Subcutaneous abdominal adipose tissue (tissue), 5 donors: Measurements from ENCODE around the gene KCNIP1.

Experiments used
- H3K27ac ChIP-seq: one replicate; pipeline ENCODE4 v1.7.0; 2013; ENCODE audit warnings: low read depth, mild to moderate bottlenecking, inconsistent platforms, low read length, moderate library complexity
- H3K27me3 ChIP-seq, 5 donors: one replicate each; pipeline ENCODE4 v1.7.0; 2013; ENCODE audit warnings: low read length in 5 of 5, inconsistent platforms in 1 of 5; ENCODE audit not compliant: control insufficient read depth in 5 of 5, insufficient read depth in 4 of 5
- H3K36me3 ChIP-seq, 5 donors: one replicate each; pipeline ENCODE4 v1.7.0; 2013; ENCODE audit warnings: low read length in 5 of 5; ENCODE audit not compliant: control insufficient read depth in 5 of 5, insufficient read depth in 5 of 5
- H3K4me1 ChIP-seq, 5 donors: one replicate each; pipeline ENCODE4 v1.7.0; 2013; ENCODE audit warnings: low read length in 5 of 5, mild to moderate bottlenecking in 3 of 5, moderate library complexity in 1 of 5; ENCODE audit not compliant: control insufficient read depth in 5 of 5, insufficient read depth in 5 of 5
- H3K4me3 ChIP-seq, 5 donors: one replicate each; pipeline ENCODE4 v1.7.0; 2013; ENCODE audit warnings: low read length in 5 of 5, low read depth in 1 of 5
- H3K9ac ChIP-seq, 5 donors: one replicate each; pipeline ENCODE4 v1.7.0; 2013; ENCODE audit warnings: low read length in 5 of 5, mild to moderate bottlenecking in 4 of 5, moderate library complexity in 3 of 5
- H3K9me3 ChIP-seq, 5 donors: one replicate each; pipeline ENCODE4 v1.7.0; 2013; ENCODE audit warnings: low read length in 5 of 5; ENCODE audit not compliant: control insufficient read depth in 5 of 5
- donor health status: healthy.
- donor health status: healthy.
- donor health status: healthy.
- donor health status: healthy.
- donor health status: healthy.

The KCNIP1 gene

GRCh38 chr5:170746075-170746960 lies 242.5 kb downstream of the KCNIP1 start:
- Histone ChIP-seq H3K27me3 (peaks cover 8 to 21% (median 18%) of the 10 kb centered on the region in 5 donors), H3K9ac (no peak overlapping the region), H3K27ac (no peak overlapping the region), H3K9me3 (no peaks in the 10 kb centered on the region), H3K4me1 (peaks cover 0 to 25% (median 15%) of the 10 kb centered on the region in 5 donors), H3K36me3 (no peaks in the 10 kb centered on the region), H3K4me3 (no peak overlapping the region)

GRCh38 chr5:170746961-170747340 lies 243.1 kb downstream of the KCNIP1 start:
- Histone ChIP-seq H3K4me1 (peaks cover 0 to 25% (median 15%) of the 10 kb centered on the region in 5 donors), H3K9me3 (no peaks in the 10 kb centered on the region), H3K36me3 (no peaks in the 10 kb centered on the region), H3K9ac (no peak overlapping the region), H3K27ac (no peak overlapping the region), H3K27me3 (peaks cover 8 to 26% (median 18%) of the 10 kb centered on the region in 5 donors), H3K4me3 (no peak overlapping the region)

- Histone ChIP-seq H3K36me3 (no peaks in the 10 kb centered on the region), H3K9ac (no peak overlapping the region), H3K27ac (no peak overlapping the region), H3K4me1 (peaks cover 0 to 25% (median 15%) of the 10 kb centered on the region in 5 donors), H3K27me3 (peaks cover 8 to 28% (median 18%) of the 10 kb centered on the region in 5 donors), H3K4me3 (no peak overlapping the region), H3K9me3 (no peaks in the 10 kb centered on the region)
Measured at GRCh38 chr5:170747357-170747756, 243.5 kb downstream of the KCNIP1 start.

GRCh38 chr5:170747851-170748250 lies 244.0 kb downstream of the KCNIP1 start:
- H3K27me3 ChIP-seq = peaks cover 8 to 32% (median 20%) of the 10 kb centered on the region in 5 donors
- H3K27ac ChIP-seq = no peak overlapping the region
- H3K9me3 ChIP-seq = no peaks in the 10 kb centered on the region
- H3K9ac ChIP-seq = no peak overlapping the region
- H3K4me1 ChIP-seq = peaks cover 0 to 25% (median 15%) of the 10 kb centered on the region in 5 donors
- no peaks in the 10 kb centered on the region for H3K36me3 ChIP-seq
- no peak overlapping the region for H3K4me3 ChIP-seq

GRCh38 chr5:170748951-170749471 lies 245.2 kb downstream of the KCNIP1 start:
- Histone ChIP-seq H3K9ac (no peak overlapping the region), H3K4me1 (peaks cover 0 to 25% (median 15%) of the 10 kb centered on the region in 5 donors), H3K4me3 (no peak overlapping the region), H3K27ac (no peak overlapping the region), H3K9me3 (no peaks in the 10 kb centered on the region), H3K36me3 (no peaks in the 10 kb centered on the region), H3K27me3 (peaks cover 8 to 30% (median 20%) of the 10 kb centered on the region in 5 donors)

- no peak overlapping the region for H3K27ac ChIP-seq
- H3K36me3 ChIP-seq = no peaks in the 10 kb centered on the region
- peaks cover 5 to 28% (median 16%) of the 10 kb centered on the region in 5 donors for H3K27me3 ChIP-seq
- H3K9me3 ChIP-seq = no peaks in the 10 kb centered on the region
- no peak overlapping the region for H3K4me3 ChIP-seq
- no peak overlapping the region for H3K9ac ChIP-seq
- peaks cover 0 to 15% (median 9%) of the 10 kb centered on the region in 5 donors for H3K4me1 ChIP-seq
Measured at GRCh38 chr5:170749911-170750431, 246.2 kb downstream of the KCNIP1 start.

- no peaks in the 10 kb centered on the region for H3K36me3 ChIP-seq
- no peaks in the 10 kb centered on the region for H3K9me3 ChIP-seq
- H3K27me3 ChIP-seq = peaks cover 3 to 28% (median 13%) of the 10 kb centered on the region in 5 donors
- no peak overlapping the region for H3K27ac ChIP-seq
- H3K4me3 ChIP-seq = no peak overlapping the region
- H3K9ac ChIP-seq = no peak overlapping the region
- H3K4me1 ChIP-seq = peaks cover 0 to 8% (median 1%) of the 10 kb centered on the region in 5 donors
Measured at GRCh38 chr5:170750791-170751190, 247.0 kb downstream of the KCNIP1 start.

GRCh38 chr5:170751631-170752030 lies 247.8 kb downstream of the KCNIP1 start:
- no peaks in the 10 kb centered on the region for H3K9me3 ChIP-seq
- H3K4me1 ChIP-seq = peaks cover 0 to 2% (median under 1%) of the 10 kb centered on the region in 5 donors

GRCh38 chr5:170752257-170753215 lies 248.7 kb downstream of the KCNIP1 start:
- no peaks in the 10 kb centered on the region for H3K9me3 ChIP-seq
- no peaks in the 10 kb centered on the region for H3K36me3 ChIP-seq
- peaks cover 0 to 11% (median 9%) of the 10 kb centered on the region in 5 donors for H3K4me1 ChIP-seq
- H3K27me3 ChIP-seq = peaks cover 3 to 20% (median 13%) of the 10 kb centered on the region in 5 donors
- no peak overlapping the region for H3K4me3 ChIP-seq
- no peak overlapping the region for H3K9ac ChIP-seq
- H3K27ac ChIP-seq = no peak overlapping the region

More at GRCh38 chr5:170751631-170752030, 247.8 kb downstream of the KCNIP1 start:
- no peak overlapping the region for H3K9ac ChIP-seq
- H3K36me3 ChIP-seq = no peaks in the 10 kb centered on the region
- no peak overlapping the region for H3K4me3 ChIP-seq
- no peak overlapping the region for H3K27ac ChIP-seq
- H3K27me3 ChIP-seq = peaks cover 3 to 24% (median 13%) of the 10 kb centered on the region in 5 donors
